ENCODE data around the gene MEGF11.
A peak's percentile ranks its signal among the peaks of the same experiment; 100 is the strongest.
"Not testable (repeated sequence)": the region's sequence is repeated elsewhere in the genome, so short reads cannot be mapped to it uniquely, and the experiment has no call there.

The MEGF11 gene

DNA sequence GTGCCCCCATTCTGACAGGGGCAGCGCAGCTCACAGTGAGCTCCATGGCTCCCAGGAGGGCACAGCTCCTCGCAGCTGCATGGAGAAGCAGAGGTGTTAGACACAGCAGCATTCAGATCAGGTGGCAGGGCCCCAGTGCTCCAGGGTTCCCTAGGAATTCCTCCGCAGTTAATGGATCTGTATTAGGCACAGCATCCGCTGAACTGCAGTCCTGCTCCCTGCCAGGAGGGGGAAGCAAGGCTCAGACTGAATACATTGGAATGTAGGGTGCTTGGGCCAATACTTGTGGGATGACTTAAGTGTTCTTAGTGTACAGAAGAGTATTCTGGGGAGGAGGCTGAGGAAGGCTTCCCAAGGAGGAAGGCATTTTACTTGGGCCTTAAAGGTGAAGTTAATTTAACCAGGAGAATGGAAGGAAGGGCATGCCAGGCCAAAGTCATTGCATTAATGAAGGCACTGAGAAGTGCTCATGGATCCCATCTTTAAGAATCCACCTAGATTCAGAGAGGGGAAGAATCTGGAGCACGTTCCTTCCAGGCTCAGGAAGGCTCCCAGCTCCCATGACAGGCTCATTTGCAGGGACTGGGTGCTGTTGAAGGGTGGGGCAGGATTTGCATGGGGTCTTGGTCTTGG, 272.6 kb downstream of the MEGF11 start:
- peak; percentile 81 for DNase-seq (ENCODE audit: low read depth)

DNA sequence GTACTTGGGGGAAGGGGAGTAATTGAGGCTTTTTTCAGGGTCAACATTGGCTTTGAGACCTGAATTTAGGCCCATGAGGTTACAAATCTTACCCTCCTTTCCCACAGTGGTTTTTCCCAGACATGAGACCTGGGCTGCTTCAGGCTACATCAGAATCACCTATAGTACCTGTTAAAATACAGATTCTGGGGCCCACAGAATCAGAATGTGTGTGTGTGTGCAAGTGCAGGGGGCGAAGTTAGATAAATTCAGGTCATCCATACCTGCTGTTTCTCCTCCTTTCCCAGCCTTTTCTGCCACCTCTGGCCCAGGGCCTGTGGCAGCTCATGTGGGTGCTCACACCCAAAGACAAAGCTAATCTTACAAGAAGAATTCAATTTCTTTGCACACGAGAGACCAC, 273.7 kb downstream of the MEGF11 start:
- no peak overlapping the region for H3K4me3 ChIP-seq (ENCODE audit: low read length)
- TF ChIP-seq, protein P1, sequence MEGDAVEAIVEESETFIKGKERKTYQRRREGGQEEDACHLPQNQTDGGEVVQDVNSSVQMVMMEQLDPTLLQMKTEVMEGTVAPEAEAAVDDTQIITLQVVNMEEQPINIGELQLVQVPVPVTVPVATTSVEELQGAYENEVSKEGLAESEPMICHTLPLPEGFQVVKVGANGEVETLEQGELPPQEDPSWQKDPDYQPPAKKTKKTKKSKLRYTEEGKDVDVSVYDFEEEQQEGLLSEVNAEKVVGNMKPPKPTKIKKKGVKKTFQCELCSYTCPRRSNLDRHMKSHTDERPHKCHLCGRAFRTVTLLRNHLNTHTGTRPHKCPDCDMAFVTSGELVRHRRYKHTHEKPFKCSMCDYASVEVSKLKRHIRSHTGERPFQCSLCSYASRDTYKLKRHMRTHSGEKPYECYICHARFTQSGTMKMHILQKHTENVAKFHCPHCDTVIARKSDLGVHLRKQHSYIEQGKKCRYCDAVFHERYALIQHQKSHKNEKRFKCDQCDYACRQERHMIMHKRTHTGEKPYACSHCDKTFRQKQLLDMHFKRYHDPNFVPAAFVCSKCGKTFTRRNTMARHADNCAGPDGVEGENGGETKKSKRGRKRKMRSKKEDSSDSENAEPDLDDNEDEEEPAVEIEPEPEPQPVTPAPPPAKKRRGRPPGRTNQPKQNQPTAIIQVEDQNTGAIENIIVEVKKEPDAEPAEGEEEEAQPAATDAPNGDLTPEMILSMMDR (conservative IDR thresholded peaks at IDR 0.05; ENCODE audit: low read length): no peak
- DNase-seq (ENCODE audit: low read depth): no peak

More for the DNA sequence above, 272.6 kb downstream of the MEGF11 start:
- TF ChIP-seq, protein P1 (conservative IDR thresholded peaks at IDR 0.05; ENCODE audit: low read length): peak; percentile 93
- H3K4me3 ChIP-seq (ENCODE audit: low read length): no peak overlapping the region

DNA sequence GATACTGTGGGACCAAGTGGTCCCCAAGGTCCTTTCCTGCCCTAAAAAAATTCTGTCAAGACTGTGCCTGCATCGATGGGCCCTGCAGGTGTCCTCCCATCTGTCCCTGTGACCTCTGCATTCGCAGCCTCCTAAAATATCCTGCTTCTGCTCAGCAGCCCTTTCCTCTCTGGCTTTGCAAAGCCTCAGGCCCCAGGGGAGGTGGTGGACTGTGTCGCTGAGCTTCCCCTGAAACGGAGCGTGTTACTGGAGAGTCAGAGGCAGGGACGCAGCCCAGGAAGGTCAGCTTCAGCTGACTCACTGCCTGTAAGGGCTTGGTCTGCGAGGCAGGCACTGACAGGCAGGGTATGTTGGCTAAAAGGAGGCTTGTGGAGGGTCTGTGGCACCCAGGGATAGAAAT, 274.2 kb downstream of the MEGF11 start:
- no peak overlapping the region for H3K4me3 ChIP-seq (ENCODE audit: low read length)
- TF ChIP-seq, protein P1 (conservative IDR thresholded peaks at IDR 0.05; ENCODE audit: low read length): no peak
- DNase-seq (ENCODE audit: low read depth): no peak

- no peak overlapping the region for H3K4me3 ChIP-seq (ENCODE audit: low read length)
- TF ChIP-seq, protein P1 (conservative IDR thresholded peaks at IDR 0.05; ENCODE audit: low read length): no peak
- no peak for DNase-seq (ENCODE audit: low read depth)
These were observed 275.4 kb downstream of the MEGF11 start for GRCh38 chr15:65978110-65978509.

DNA sequence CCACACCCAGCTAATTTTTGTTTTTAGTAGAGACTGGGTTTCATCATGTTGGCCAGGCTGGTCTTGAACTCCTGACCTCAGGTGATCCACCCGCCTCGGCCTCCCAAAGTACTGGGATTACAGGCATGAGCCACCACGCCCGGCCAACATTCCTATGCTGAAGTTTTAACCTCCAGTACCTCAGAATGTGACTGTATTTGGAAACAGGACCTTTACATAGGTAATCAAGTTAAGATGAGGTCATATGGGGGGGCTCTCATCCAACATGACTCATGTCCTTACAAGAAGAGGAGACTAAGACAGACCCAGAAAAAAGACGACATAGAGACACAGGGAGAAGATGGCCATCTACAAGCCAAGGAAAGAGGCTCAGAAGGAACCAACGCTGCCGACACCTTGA, 277.4 kb downstream of the MEGF11 start:
- DNase-seq (ENCODE audit: low read depth); H3K4me3 ChIP-seq (ENCODE audit: low read length): not testable (repeated sequence)

DNA sequence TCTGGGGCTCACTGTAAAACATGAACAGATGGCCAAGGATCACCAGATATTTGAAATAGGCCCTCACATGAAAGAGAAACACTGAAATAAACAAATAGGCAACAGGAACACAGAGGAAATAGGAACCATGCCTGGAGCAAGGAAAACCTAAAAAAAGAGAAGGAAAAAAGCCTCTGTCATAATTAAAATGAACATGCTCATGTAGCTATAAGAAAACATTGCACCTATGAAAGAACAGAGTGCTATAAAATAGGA, 281.9 kb downstream of the MEGF11 start:
- H3K4me3 ChIP-seq (ENCODE audit: low read length): no peak overlapping the region

DNA sequence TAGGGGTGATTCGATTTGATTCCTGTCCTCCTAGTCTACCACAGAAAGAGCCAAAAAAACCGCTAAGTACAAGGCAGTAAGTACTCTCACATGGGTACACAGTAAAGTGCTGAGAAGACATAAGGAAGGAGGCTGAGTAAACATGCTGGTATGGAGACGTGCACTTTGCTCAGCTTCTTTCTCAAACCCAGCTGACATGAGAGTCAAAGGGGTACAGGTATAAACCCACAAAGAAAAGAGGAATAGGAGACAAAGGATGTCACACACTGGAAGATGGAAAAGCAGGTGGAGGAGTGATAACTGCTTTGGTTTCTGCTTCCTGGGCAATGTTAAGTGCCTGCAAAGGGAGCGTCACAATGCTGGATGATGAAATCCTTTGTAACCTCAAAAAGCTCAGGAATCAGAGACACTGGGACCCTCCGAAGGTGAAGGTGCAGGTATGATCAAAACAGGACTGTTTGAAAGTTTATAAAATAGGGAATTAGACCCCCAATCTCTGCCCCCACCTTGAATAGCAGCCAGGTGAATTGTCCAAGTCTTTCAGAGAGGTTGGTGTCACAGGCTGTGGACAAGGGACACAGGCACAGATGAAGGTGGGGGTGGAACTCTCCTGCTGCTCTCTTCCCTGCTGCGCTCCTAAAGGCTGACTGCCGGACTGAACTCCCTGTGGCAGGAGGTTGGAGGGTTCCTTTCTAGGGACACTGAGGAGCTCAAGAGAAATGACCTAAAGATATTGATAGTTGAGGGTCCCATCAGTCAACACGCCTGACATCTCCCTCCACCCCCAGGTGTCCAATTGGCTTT, 282.4 kb downstream of the MEGF11 start:
- peak; percentile 13 for DNase-seq (ENCODE audit: low read depth)
- no peak overlapping the region for H3K4me3 ChIP-seq (ENCODE audit: low read length)
- TF ChIP-seq, protein P1 (conservative IDR thresholded peaks at IDR 0.05; ENCODE audit: low read length): no peak

More for the DNA sequence above, 281.9 kb downstream of the MEGF11 start:
- DNase-seq (ENCODE audit: low read depth): no peak
- TF ChIP-seq, protein P1 (conservative IDR thresholded peaks at IDR 0.05; ENCODE audit: low read length): no peak

Data from AG10803 (cell line).